HepG2 (cell line): ENCODE data around the gene TMEM184B. TPM values are rescaled to one million over a fixed set of nuclear protein-coding genes. Genes with fewer than 3 reads are reported as not detected.

Source experiments
- FOXA1 ChIP-seq, 2 experiments: fragments of 450-650 bp in 1 of 2; sonication (generic) in 1 of 2; formaldehyde crosslinking in 1 of 2; IDR thresholded peaks; 2 replicates each; pipeline versions ENCODE4 v1.4.0 to v1.6.1; 2016 to 2020; ENCODE audit warnings: missing genetic modification reagents in 1 of 2
- GMEB1 ChIP-seq: sonication (generic); formaldehyde crosslinking; IDR thresholded peaks from 2 replicates; pipeline ENCODE4 v1.5.1; 2020; ENCODE audit warnings: missing genetic modification reagents, mild to moderate bottlenecking, borderline replicate concordance
- HOXD1 ChIP-seq: sonication (generic); formaldehyde crosslinking; IDR thresholded peaks from 2 replicates; pipeline ENCODE4 v1.5.0; 2020; ENCODE audit warnings: missing genetic modification reagents
- MAFK ChIP-seq, 2 experiments: IDR thresholded peaks in 1 of 2; conservative IDR thresholded peaks in 1 of 2; 2 replicates each; pipeline ENCODE4 v1.6.1; 2011; ENCODE audit warnings: improper control_type of control experiment in 2 of 2, low read length in 2 of 2
- MEIS1 ChIP-seq: sonication (generic); formaldehyde crosslinking; IDR thresholded peaks from 2 replicates; pipeline ENCODE4 v1.9.0; 2021; ENCODE audit warnings: mild to moderate bottlenecking, missing genetic modification reagents, moderate library complexity, borderline replicate concordance
- NFKB2 ChIP-seq: sonication (generic); formaldehyde crosslinking; IDR thresholded peaks from 2 replicates; pipeline ENCODE4 v1.4.0; 2020; ENCODE audit warnings: missing genetic modification reagents, borderline replicate concordance
- STAG1 ChIP-seq: sonication (generic); formaldehyde crosslinking; IDR thresholded peaks from 2 replicates; pipeline ENCODE4 v1.4.0; 2020; ENCODE audit warnings: missing genetic modification reagents
- USF2 ChIP-seq, 2 experiments: sonication (generic) in 1 of 2; formaldehyde crosslinking in 1 of 2; IDR thresholded peaks; 2 replicates each; pipeline versions ENCODE4 v1.5.1 to v1.6.1; 2011 to 2020; ENCODE audit warnings: borderline replicate concordance in 1 of 2, low read depth in 1 of 2, low read length in 1 of 2, mild to moderate bottlenecking in 1 of 2, missing genetic modification reagents in 1 of 2, moderate library complexity in 1 of 2
- ZBED4 ChIP-seq: sonication (generic); formaldehyde crosslinking; IDR thresholded peaks from 2 replicates; pipeline ENCODE4 v1.4.0; 2020; ENCODE audit warnings: missing genetic modification reagents, borderline replicate concordance
- ZNF142 ChIP-seq: sonication (generic); formaldehyde crosslinking; IDR thresholded peaks from 2 replicates; pipeline ENCODE4 v1.4.0; 2020; ENCODE audit warnings: missing genetic modification reagents
- polyA plus RNA-seq, 8 experiments: library from polyadenylated mRNA; depleted of rRNA in 3 of 8; stranded (reverse) in 7 of 8; unstranded in 1 of 8; fragments of >200 nt; fragmentation: Illumina TruSeq in 4 of 8; extraction: Trizol in 4 of 8; gene quantifications; 2 replicates each; pipeline versions ENCODE4 v1.2.1 to v1.2.3, GENCODE V29; 2011 to 2016; ENCODE audit warnings: low read depth in 4 of 8, missing spikeins in 1 of 8, mixed read lengths in 1 of 8; ENCODE audit not compliant: insufficient read depth in 1 of 8
- total RNA-seq, 5 experiments: library from RNA; depleted of rRNA; stranded (reverse); fragments of >200 nt; fragmentation: Illumina TruSeq; extraction: Trizol; gene quantifications; 2 replicates each; pipeline ENCODE4 v1.2.3, GENCODE V29; 2016; ENCODE audit warnings: low read depth in 1 of 5

Gene TMEM184B
- total and polyA plus RNA-seq, 2 of the 13 experiments (the other 11 are each of a cell fraction or from before 2014, with no cell fraction given) = 15.9 to 16.0 TPM

- TF ChIP-seq ZBED4 (CRISPR knock-in tag) (peak; percentile 68; the same call in 1 of the 2 replicates), MEIS1 (CRISPR knock-in tag) (0 out of 2 replicates have a peak, but pooled peaks have one; percentile 68), NFKB2 (CRISPR knock-in tag) (peak; percentile 93), HOXD1 (no peak), ZNF142 (CRISPR knock-in tag) (0 out of 2 replicates have a peak, but pooled peaks have one; percentile 37), FOXA1 (IDR thresholded peaks at IDR 0.05) (no peak), FOXA1 (CRISPR knock-in tag; IDR thresholded peaks at IDR 0.05) (peak; percentile 83), GMEB1 (CRISPR knock-in tag) (peak; percentile 48; the same call in 1 of the 2 replicates), STAG1 (CRISPR knock-in tag) (peak; percentile 21), MAFK (conservative IDR thresholded peaks at IDR 0.05 in 1 of 2, IDR thresholded peaks at IDR 0.05 in 1 of 2; ENCODE audit: low read length in 2 of 2) (peak; percentile 79), USF2 (IDR thresholded peaks at IDR 0.05; ENCODE audit: low read depth, low read length) (no peak), USF2 (CRISPR knock-in tag; IDR thresholded peaks at IDR 0.05; ENCODE audit: borderline replicate concordance) (no peak; the same call in 1 of the 2 replicates)
These were observed 53.9 kb downstream of the TMEM184B start (continued) for GRCh38 chr22:38218661-38219622.
